GM23338 (cell line): Measurements from ENCODE around the gene NNT.

ENCODE experiments used
- POLR2AphosphoS5 ChIP-seq: IDR thresholded peaks from 2 replicates; pipeline ENCODE4 v1.6.1; 2016; ENCODE audit warnings: antibody characterized with exemption, low read depth
- TF ChIP-seq, protein P1 (sequence below): IDR thresholded peaks from one replicate; pipeline ENCODE4 v1.6.1; 2018; ENCODE audit warnings: antibody characterized with exemption; ENCODE audit not compliant: unreplicated experiment
- TF ChIP-seq, protein P2 (sequence below), 2 experiments: fragments of 200-600 bp in 1 of 2; sonication (generic) in 1 of 2; conservative IDR thresholded peaks; 2 replicates each; pipeline versions ENCODE4 v1.5.1 to v1.6.1; 2016 to 2017; ENCODE audit warnings: antibody characterized with exemption in 2 of 2, low read depth in 2 of 2, mild to moderate bottlenecking in 2 of 2, moderate library complexity in 1 of 2

DNA sequence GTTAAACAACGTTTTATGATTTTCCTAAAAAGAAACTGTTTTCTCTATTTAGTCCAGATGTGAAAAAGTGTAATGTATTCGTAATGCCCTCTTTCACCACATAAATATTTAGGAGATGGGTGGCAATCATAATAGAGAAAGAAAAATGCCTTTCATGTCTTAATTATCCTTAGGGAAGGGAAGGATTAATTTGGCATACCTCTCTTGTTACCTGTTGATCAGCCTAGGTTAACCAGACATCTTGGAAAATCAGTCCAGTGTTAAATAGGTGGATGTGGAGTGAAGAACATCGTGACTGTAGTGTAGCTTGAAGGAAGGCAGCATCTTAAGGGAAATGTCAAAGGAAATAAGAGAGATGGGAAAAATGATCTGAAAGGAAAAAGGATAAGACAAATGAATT, 76.2 kb downstream of the NNT start:
- TF ChIP-seq, protein P1, sequence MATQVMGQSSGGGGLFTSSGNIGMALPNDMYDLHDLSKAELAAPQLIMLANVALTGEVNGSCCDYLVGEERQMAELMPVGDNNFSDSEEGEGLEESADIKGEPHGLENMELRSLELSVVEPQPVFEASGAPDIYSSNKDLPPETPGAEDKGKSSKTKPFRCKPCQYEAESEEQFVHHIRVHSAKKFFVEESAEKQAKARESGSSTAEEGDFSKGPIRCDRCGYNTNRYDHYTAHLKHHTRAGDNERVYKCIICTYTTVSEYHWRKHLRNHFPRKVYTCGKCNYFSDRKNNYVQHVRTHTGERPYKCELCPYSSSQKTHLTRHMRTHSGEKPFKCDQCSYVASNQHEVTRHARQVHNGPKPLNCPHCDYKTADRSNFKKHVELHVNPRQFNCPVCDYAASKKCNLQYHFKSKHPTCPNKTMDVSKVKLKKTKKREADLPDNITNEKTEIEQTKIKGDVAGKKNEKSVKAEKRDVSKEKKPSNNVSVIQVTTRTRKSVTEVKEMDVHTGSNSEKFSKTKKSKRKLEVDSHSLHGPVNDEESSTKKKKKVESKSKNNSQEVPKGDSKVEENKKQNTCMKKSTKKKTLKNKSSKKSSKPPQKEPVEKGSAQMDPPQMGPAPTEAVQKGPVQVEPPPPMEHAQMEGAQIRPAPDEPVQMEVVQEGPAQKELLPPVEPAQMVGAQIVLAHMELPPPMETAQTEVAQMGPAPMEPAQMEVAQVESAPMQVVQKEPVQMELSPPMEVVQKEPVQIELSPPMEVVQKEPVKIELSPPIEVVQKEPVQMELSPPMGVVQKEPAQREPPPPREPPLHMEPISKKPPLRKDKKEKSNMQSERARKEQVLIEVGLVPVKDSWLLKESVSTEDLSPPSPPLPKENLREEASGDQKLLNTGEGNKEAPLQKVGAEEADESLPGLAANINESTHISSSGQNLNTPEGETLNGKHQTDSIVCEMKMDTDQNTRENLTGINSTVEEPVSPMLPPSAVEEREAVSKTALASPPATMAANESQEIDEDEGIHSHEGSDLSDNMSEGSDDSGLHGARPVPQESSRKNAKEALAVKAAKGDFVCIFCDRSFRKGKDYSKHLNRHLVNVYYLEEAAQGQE: no peak
- TF ChIP-seq POLR2AphosphoS5: no peak
- TF ChIP-seq, protein P2, sequence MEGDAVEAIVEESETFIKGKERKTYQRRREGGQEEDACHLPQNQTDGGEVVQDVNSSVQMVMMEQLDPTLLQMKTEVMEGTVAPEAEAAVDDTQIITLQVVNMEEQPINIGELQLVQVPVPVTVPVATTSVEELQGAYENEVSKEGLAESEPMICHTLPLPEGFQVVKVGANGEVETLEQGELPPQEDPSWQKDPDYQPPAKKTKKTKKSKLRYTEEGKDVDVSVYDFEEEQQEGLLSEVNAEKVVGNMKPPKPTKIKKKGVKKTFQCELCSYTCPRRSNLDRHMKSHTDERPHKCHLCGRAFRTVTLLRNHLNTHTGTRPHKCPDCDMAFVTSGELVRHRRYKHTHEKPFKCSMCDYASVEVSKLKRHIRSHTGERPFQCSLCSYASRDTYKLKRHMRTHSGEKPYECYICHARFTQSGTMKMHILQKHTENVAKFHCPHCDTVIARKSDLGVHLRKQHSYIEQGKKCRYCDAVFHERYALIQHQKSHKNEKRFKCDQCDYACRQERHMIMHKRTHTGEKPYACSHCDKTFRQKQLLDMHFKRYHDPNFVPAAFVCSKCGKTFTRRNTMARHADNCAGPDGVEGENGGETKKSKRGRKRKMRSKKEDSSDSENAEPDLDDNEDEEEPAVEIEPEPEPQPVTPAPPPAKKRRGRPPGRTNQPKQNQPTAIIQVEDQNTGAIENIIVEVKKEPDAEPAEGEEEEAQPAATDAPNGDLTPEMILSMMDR (conservative IDR thresholded peaks at IDR 0.05; ENCODE audit: low read depth in 2 of 2): no peak
